ENCODE data around the gene CALML5.

The CALML5 gene

GRCh38 chr10:5461914-5462840, 37.2 kb downstream of the CALML5 start:
- peak; percentile 75 for DNase-seq

GRCh38 chr10:5461203-5461588, 38.2 kb downstream of the CALML5 start:
- DNase-seq = no peak

GRCh38 chr10:5460468-5461202, 38.7 kb downstream of the CALML5 start:
- no peak for DNase-seq

GRCh38 chr10:5458949-5459747, 40.2 kb downstream of the CALML5 start:
- DNase-seq = no peak

GRCh38 chr10:5458425-5458824, 40.9 kb downstream of the CALML5 start:
- no peak for DNase-seq

- DNase-seq = no peak
Measured at GRCh38 chr10:5457741-5458140, 41.6 kb downstream of the CALML5 start.

- no peak for DNase-seq
Measured at GRCh38 chr10:5456563-5456962, 42.8 kb downstream of the CALML5 start.

- no peak for DNase-seq
Measured at GRCh38 chr10:5453749-5454489, 45.5 kb downstream of the CALML5 start.

- DNase-seq = no peak
Measured at GRCh38 chr10:5450605-5451384, 48.6 kb downstream of the CALML5 start.

GRCh38 chr10:5449823-5450222, 49.5 kb downstream of the CALML5 start:
- DNase-seq = peak; percentile 80

GRCh38 chr10:5449227-5449626, 50.1 kb downstream of the CALML5 start:
- no peak for DNase-seq

All from islet precursor cell (in vitro differentiated cells).